PC-3 (cell line): ENCODE measurements around the gene HDLBP. TPM values are rescaled to one million over a fixed set of nuclear protein-coding genes. Genes with fewer than 3 reads are reported as not detected.
A peak's percentile ranks its signal among the peaks of the same experiment; 100 is the strongest.

ENCODE experiments used
- ATAC-seq: fragments of 200-7000 bp; cut with Tn5 transposase; 2 replicates; pipeline ENCODE4 v1.9.1; 2020; ENCODE audit warnings: mild to moderate bottlenecking, moderate library complexity
- BruUV-seq: library from RNA; stranded (reverse); fragments of 400-500 nt; replicated peaks from 2 replicates; lab custom pipeline; 2021; lab: Mats Ljungman, UMichigan
- CTCF ChIA-PET: fragments of 300-600 bp; sonication (Branson Sonifier 250); formaldehyde crosslinking; loops from one replicate; lab custom pipeline; 2022; ENCODE audit warnings: antibody characterized with exemption; lab: Charles Lee
- POLR2A ChIA-PET: fragments of 300-600 bp; sonication (Branson Sonifier 250); formaldehyde crosslinking; loops from one replicate; lab custom pipeline; 2022; ENCODE audit warnings: antibody characterized with exemption; ENCODE audit not compliant: unreplicated experiment; lab: Charles Lee
- DNase-seq: peaks from one replicate; pipeline ENCODE4 v3.0.0-alpha.2; 2015
- H2AFZ ChIP-seq: fragments of 300-600 bp; sonication (generic); 2 replicates; pipeline ENCODE4 v1.6.0; 2016; ENCODE audit warnings: antibody characterized with exemption, low read length
- H3F3A ChIP-seq: fragments of 300-600 bp; sonication (generic); one replicate; pipeline ENCODE4 v1.6.0; 2017; ENCODE audit warnings: antibody characterized with exemption, low read length, control low read depth, mild to moderate bottlenecking; ENCODE audit not compliant: unreplicated experiment
- H3K27ac ChIP-seq: fragments of 300-600 bp; sonication (generic); 2 replicates; pipeline ENCODE4 v1.5.1; 2016; ENCODE audit warnings: mild to moderate bottlenecking, low read length
- H3K27me3 ChIP-seq: fragments of 300-600 bp; sonication (generic); 2 replicates; pipeline ENCODE4 v1.6.1; 2016; ENCODE audit warnings: low read length, mixed read lengths
- H3K36me3 ChIP-seq: fragments of 300-600 bp; sonication (generic); 2 replicates; pipeline ENCODE4 v1.6.1; 2016; ENCODE audit warnings: low read depth, mixed run types, low read length, mixed read lengths
- H3K4me1 ChIP-seq: fragments of 300-600 bp; sonication (generic); 2 replicates; pipeline ENCODE4 v1.5.1; 2016; ENCODE audit warnings: low read length; ENCODE audit not compliant: insufficient read depth
- H3K4me2 ChIP-seq: fragments of 300-600 bp; sonication (generic); 2 replicates; pipeline ENCODE4 v1.6.0; 2016; ENCODE audit warnings: low read length
- H3K4me3 ChIP-seq: fragments of 300-600 bp; sonication (generic); 2 replicates; pipeline ENCODE4 v1.5.1; 2016; ENCODE audit warnings: mild to moderate bottlenecking, low read length, mixed read lengths
- H3K79me2 ChIP-seq: fragments of 300-600 bp; sonication (generic); 2 replicates; pipeline ENCODE4 v1.6.1; 2017; ENCODE audit warnings: low read length, mixed read lengths
- H3K9ac ChIP-seq: fragments of 300-600 bp; sonication (generic); 2 replicates; pipeline ENCODE4 v1.6.0; 2016; ENCODE audit warnings: mild to moderate bottlenecking, low read length
- H3K9me2 ChIP-seq: fragments of 300-600 bp; sonication (generic); replicated peaks from 2 replicates; pipeline ENCODE4 v1.6.1; 2016; ENCODE audit warnings: mixed run types, low read length, mixed read lengths
- H3K9me3 ChIP-seq: fragments of 300-600 bp; sonication (generic); 2 replicates; pipeline ENCODE4 v1.6.1; 2016; ENCODE audit warnings: low read length, mixed read lengths
- H4K20me1 ChIP-seq: fragments of 300-600 bp; sonication (generic); 2 replicates; pipeline ENCODE4 v1.6.1; 2016; ENCODE audit warnings: low read length, mixed read lengths
- EZH2 ChIP-seq: fragments of 300-600 bp; sonication (generic); IDR thresholded peaks from one replicate; pipeline ENCODE4 v1.6.1; 2017; ENCODE audit warnings: antibody characterized with exemption, mild to moderate bottlenecking, low read length; ENCODE audit not compliant: unreplicated experiment
- EZH2phosphoT487 ChIP-seq: fragments of 300-600 bp; sonication (generic); IDR thresholded peaks from 2 replicates; pipeline ENCODE4 v1.6.1; 2018; ENCODE audit warnings: mild to moderate bottlenecking, antibody characterized with exemption, low read length, borderline replicate concordance
- intact Hi-C: fragments of 100-400 bp; cut with micrococcal nuclease; formaldehyde crosslinking; loops from 2 replicates; pipeline ENCODE4 v1.9.0; 2023
- total RNA-seq: library from RNA; depleted of rRNA; stranded (reverse); fragments of >200 nt; gene quantifications from 2 replicates; pipeline ENCODE4 v1.2.3, GENCODE V29; 2014
- TF ChIP-seq, protein P1 (sequence below): fragments of 300-600 bp; sonication (generic); conservative IDR thresholded peaks from 2 replicates; pipeline ENCODE4 v1.5.1; 2017; ENCODE audit warnings: antibody characterized with exemption, low read depth, mild to moderate bottlenecking, low read length

Gene HDLBP
- total RNA-seq, 1 experiment from 2014 or later = 410 TPM

GRCh38 chr2:241285596-241285995 is 29.9 kb downstream of the HDLBP start:
- ChIA-PET POLR2A (no interaction called here), CTCF (no interaction called here)
- intact Hi-C loops = no loop called here
- Histone ChIP-seq H3K9me3 (no peaks in the 10 kb centered on the region), H4K20me1 (peaks cover 12% of the 10 kb centered on the region), H3F3A (no peaks in the 10 kb centered on the region), H3K4me2 (no peak overlapping the region), H2AFZ (no peak overlapping the region), H3K4me1 (peaks cover 3% of the 10 kb centered on the region; the same call in 1 of the 2 replicates), H3K27ac (no peak overlapping the region), H3K79me2 (peaks cover 96% of the 10 kb centered on the region), H3K9ac (no peak overlapping the region), H3K4me3 (no peak overlapping the region), H3K27me3 (no peaks in the 10 kb centered on the region), H3K36me3 (no peaks in the 10 kb centered on the region; the same call in 1 of the 2 replicates), H3K9me2 (no peaks in the 10 kb centered on the region)
- no TSS peak for BruUV-seq
- ATAC-seq = no peak
- TF ChIP-seq EZH2phosphoT487 (no peak), EZH2 (no peak)
- peak; percentile 19 for DNase-seq

DNA sequence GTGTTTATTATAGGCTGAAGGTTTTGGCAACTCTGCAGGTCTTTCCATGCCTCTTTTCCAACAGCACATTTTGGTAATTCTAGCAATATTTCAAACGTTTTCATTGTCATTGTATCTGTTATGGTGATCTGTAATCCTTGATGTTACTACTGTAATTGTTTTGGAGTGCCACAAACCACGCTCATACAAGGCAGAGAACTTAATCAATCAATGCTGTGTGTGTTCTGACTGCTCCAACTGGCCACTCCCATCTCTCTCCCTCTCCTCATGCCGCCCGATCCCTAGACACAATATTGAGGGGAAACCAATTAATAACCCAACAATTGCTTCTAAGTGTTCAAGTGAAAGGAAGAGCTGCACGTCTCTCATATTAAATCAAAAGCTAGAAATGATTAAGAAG is 32.9 kb downstream of the HDLBP start:
- BruUV-seq = no TSS peak
- Histone ChIP-seq H3K79me2 (peaks cover 95% of the 10 kb centered on the region), H3K9me3 (no peaks in the 10 kb centered on the region), H3K9ac (no peak overlapping the region), H3K4me1 (peaks cover 3% of the 10 kb centered on the region; the same call in 1 of the 2 replicates), H4K20me1 (peaks cover 7% of the 10 kb centered on the region; the same call in 1 of the 2 replicates), H2AFZ (no peak overlapping the region), H3K9me2 (no peaks in the 10 kb centered on the region), H3K36me3 (no peaks in the 10 kb centered on the region), H3F3A (no peaks in the 10 kb centered on the region), H3K27ac (no peak overlapping the region), H3K4me2 (no peak overlapping the region), H3K27me3 (no peaks in the 10 kb centered on the region), H3K4me3 (no peak overlapping the region)
- intact Hi-C loops = no loop called here
- no peak for TF ChIP-seq EZH2phosphoT487
- no peak for TF ChIP-seq EZH2
- TF ChIP-seq, protein P1, sequence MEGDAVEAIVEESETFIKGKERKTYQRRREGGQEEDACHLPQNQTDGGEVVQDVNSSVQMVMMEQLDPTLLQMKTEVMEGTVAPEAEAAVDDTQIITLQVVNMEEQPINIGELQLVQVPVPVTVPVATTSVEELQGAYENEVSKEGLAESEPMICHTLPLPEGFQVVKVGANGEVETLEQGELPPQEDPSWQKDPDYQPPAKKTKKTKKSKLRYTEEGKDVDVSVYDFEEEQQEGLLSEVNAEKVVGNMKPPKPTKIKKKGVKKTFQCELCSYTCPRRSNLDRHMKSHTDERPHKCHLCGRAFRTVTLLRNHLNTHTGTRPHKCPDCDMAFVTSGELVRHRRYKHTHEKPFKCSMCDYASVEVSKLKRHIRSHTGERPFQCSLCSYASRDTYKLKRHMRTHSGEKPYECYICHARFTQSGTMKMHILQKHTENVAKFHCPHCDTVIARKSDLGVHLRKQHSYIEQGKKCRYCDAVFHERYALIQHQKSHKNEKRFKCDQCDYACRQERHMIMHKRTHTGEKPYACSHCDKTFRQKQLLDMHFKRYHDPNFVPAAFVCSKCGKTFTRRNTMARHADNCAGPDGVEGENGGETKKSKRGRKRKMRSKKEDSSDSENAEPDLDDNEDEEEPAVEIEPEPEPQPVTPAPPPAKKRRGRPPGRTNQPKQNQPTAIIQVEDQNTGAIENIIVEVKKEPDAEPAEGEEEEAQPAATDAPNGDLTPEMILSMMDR = no peak
- no peak for DNase-seq
- CTCF ChIA-PET = no interaction called here
- POLR2A ChIA-PET = no interaction called here
- ATAC-seq = no peak

DNA sequence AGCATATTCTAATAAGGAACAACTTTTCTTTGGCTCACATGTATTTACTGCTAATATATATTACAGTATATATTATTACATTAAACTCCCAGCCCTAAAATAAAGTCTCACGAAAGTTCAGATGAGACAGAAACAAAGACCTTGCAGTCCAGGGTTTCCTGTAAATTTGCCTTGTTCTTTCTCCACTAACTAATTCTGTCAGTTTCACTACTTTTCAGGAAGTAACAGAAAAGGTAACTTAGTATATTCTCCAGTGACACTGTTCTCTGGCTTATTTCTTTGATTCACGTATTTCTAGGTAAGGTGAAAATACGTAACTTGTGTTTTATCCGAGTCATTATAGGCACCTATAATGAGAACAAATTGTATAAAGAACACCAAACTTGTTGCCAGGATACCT is 35.2 kb downstream of the HDLBP start:
- no peak overlapping the region for H3K27ac ChIP-seq
- CTCF ChIA-PET = no interaction called here
- no peak for TF ChIP-seq EZH2
- TF ChIP-seq, protein P1 = no peak
- no peak for TF ChIP-seq EZH2phosphoT487
- BruUV-seq = no TSS peak
- H3K9me2 ChIP-seq = no peaks in the 10 kb centered on the region
- no peaks in the 10 kb centered on the region for H3K36me3 ChIP-seq
- H3K4me3 ChIP-seq = no peak overlapping the region
- peaks cover 96% of the 10 kb centered on the region for H3K79me2 ChIP-seq
- no peaks in the 10 kb centered on the region for H3F3A ChIP-seq
- H3K4me1 ChIP-seq = peaks cover under 1% of the 10 kb centered on the region; the same call in 1 of the 2 replicates
- H3K27me3 ChIP-seq = no peaks in the 10 kb centered on the region
- intact Hi-C loops = no loop called here
- ATAC-seq (no peak), DNase-seq (no peak)
- POLR2A ChIA-PET = no interaction called here
- peaks cover 7% of the 10 kb centered on the region; the same call in 1 of the 2 replicates for H4K20me1 ChIP-seq
- H3K9ac ChIP-seq = no peak overlapping the region
- no peaks in the 10 kb centered on the region for H3K9me3 ChIP-seq
- no peak overlapping the region for H3K4me2 ChIP-seq
- H2AFZ ChIP-seq = no peak overlapping the region
